K562 (cell line): ENCODE data around the gene PIP4K2C. TPM values are rescaled to one million over a fixed set of nuclear protein-coding genes. Genes with fewer than 3 reads are reported as not detected.
A peak's percentile ranks its signal among the peaks of the same experiment; 100 is the strongest.

Experiments used
- CBFA2T2 ChIP-seq: fragments of 450-650 bp; conservative IDR thresholded peaks from 2 replicates; pipeline ENCODE4 v1.6.1; 2017; ENCODE audit warnings: mild to moderate bottlenecking
- CHD2 ChIP-seq: IDR thresholded peaks from 2 replicates; pipeline ENCODE4 v1.6.1; 2011; ENCODE audit warnings: low read depth, low read length
- ETS2 ChIP-seq: IDR thresholded peaks from 2 replicates; pipeline ENCODE4 v1.6.1; 2016; ENCODE audit warnings: borderline replicate concordance, missing genetic modification characterization, mild to moderate bottlenecking, moderate library complexity, missing compliant biosample characterization; ENCODE audit not compliant: poor library complexity, severe bottlenecking
- KLF1 ChIP-seq: fragments of 450-650 bp; IDR thresholded peaks from 2 replicates; pipeline ENCODE4 v1.6.1; 2016; ENCODE audit warnings: missing genetic modification characterization, missing compliant biosample characterization
- RBBP5 ChIP-seq: fragments of 200-600 bp; sonication (generic); IDR thresholded peaks from 2 replicates; pipeline ENCODE4 v1.6.1; 2012; ENCODE audit warnings: borderline replicate concordance, mild to moderate bottlenecking, low read length, control low read depth, inconsistent platforms; ENCODE audit not compliant: insufficient read depth, poor library complexity, severe bottlenecking
- SMARCB1 ChIP-seq: IDR thresholded peaks from 2 replicates; pipeline ENCODE4 v1.6.1; 2011; ENCODE audit warnings: improper control_type of control experiment, low read depth; ENCODE audit not compliant: insufficient read length
- SOX6 ChIP-seq: fragments of 450-650 bp; IDR thresholded peaks from 2 replicates; pipeline ENCODE4 v1.6.1; 2014; ENCODE audit warnings: mild to moderate bottlenecking
- TARDBP ChIP-seq: fragments of 450-650 bp; IDR thresholded peaks from 2 replicates; pipeline ENCODE4 v1.6.1; 2016
- TCFL5 ChIP-seq: fragments of 250-450 bp; sonication (Bioruptor Pico); conservative IDR thresholded peaks from 2 replicates; pipeline ENCODE4 v1.6.1; 2021; ENCODE audit warnings: mild to moderate bottlenecking, moderate library complexity, matching md5 sums
- TFAP4 ChIP-seq: sonication (generic); formaldehyde crosslinking; IDR thresholded peaks from 2 replicates; pipeline ENCODE4 v1.8.0; 2022; ENCODE audit warnings: missing genetic modification reagents, mild to moderate bottlenecking, moderate library complexity, borderline replicate concordance
- U2AF2 ChIP-seq: fragments of 200-400 bp; formaldehyde crosslinking; optimal IDR thresholded peaks from 2 replicates; pipeline ENCODE3; 2017; ENCODE audit warnings: low read depth, mild to moderate bottlenecking, low read length
- ZC3H8 ChIP-seq: fragments of 450-650 bp; IDR thresholded peaks from 2 replicates; pipeline ENCODE4 v1.6.1; 2017
- ZNF449 ChIP-seq: fragments of 250-450 bp; sonication (Bioruptor Pico); IDR thresholded peaks from 2 replicates; pipeline ENCODE4 v1.8.0; 2022; ENCODE audit warnings: moderate library complexity, mild to moderate bottlenecking, inconsistent platforms
- polyA plus RNA-seq, 8 experiments: library from polyadenylated mRNA; depleted of rRNA in 4 of 8; stranded (reverse) in 5 of 8; unstranded in 3 of 8; fragments of >200 nt; fragmentation: Nextera tagmentation in 2 of 8; fragmentation: Illumina TruSeq in 1 of 8; extraction: Ambion mirVana in 2 of 8; extraction: Trizol in 1 of 8; gene quantifications; 2 replicates each; pipeline versions ENCODE4 v1.2.1 to v1.2.3, GENCODE V29; 2011 to 2014; ENCODE audit warnings: inconsistent platforms in 1 of 8, missing spikeins in 1 of 8
- total RNA-seq, 7 experiments: library from RNA; depleted of rRNA in 6 of 7; stranded (reverse); fragments of >200 nt in 6 of 7; fragmentation: Illumina TruSeq in 2 of 7; extraction: Trizol in 2 of 7; gene quantifications; 2 replicates each; pipeline versions ENCODE4 v1.2.1 to v1.2.3, GENCODE V29; 2011 to 2021; ENCODE audit warnings: low replicate concordance in 1 of 7
- TF ChIP-seq, protein P1 (sequence below): fragments of 450-650 bp; IDR thresholded peaks from 2 replicates; pipeline ENCODE4 v1.7.1; 2018; ENCODE audit warnings: mild to moderate bottlenecking, low read depth; ENCODE audit not compliant: partially characterized antibody
- TF ChIP-seq, protein P2 (sequence below): fragments of 250-450 bp; sonication (Bioruptor Pico); IDR thresholded peaks from 2 replicates; pipeline ENCODE4 v1.4.0; 2020

Gene PIP4K2C
- total and polyA plus RNA-seq, 9 of the 15 experiments (the other 6 are each of a cell fraction or from before 2014, with no cell fraction given), result 9.0 to 41.4 (median 18.3) TPM

- TF ChIP-seq, protein P1, sequence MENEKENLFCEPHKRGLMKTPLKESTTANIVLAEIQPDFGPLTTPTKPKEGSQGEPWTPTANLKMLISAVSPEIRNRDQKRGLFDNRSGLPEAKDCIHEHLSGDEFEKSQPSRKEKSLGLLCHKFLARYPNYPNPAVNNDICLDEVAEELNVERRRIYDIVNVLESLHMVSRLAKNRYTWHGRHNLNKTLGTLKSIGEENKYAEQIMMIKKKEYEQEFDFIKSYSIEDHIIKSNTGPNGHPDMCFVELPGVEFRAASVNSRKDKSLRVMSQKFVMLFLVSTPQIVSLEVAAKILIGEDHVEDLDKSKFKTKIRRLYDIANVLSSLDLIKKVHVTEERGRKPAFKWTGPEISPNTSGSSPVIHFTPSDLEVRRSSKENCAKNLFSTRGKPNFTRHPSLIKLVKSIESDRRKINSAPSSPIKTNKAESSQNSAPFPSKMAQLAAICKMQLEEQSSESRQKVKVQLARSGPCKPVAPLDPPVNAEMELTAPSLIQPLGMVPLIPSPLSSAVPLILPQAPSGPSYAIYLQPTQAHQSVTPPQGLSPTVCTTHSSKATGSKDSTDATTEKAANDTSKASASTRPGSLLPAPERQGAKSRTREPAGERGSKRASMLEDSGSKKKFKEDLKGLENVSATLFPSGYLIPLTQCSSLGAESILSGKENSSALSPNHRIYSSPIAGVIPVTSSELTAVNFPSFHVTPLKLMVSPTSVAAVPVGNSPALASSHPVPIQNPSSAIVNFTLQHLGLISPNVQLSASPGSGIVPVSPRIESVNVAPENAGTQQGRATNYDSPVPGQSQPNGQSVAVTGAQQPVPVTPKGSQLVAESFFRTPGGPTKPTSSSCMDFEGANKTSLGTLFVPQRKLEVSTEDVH, result peak; percentile 75
- TF ChIP-seq ETS2 (tag) (no peak), RBBP5 (peak; percentile 82), SMARCB1 (no peak), SOX6 (no peak), TFAP4 (CRISPR knock-in tag) (peak; percentile 91), ZNF449 (CRISPR knock-in tag) (no peak), CHD2 (no peak), ZC3H8 (no peak), KLF1 (peak; percentile 68; the same call in 1 of the 2 replicates), U2AF2 (no peak), TARDBP (no peak), TCFL5 (CRISPR knock-in tag) (no peak), CBFA2T2 (peak; percentile 92)
- TF ChIP-seq, protein P2, sequence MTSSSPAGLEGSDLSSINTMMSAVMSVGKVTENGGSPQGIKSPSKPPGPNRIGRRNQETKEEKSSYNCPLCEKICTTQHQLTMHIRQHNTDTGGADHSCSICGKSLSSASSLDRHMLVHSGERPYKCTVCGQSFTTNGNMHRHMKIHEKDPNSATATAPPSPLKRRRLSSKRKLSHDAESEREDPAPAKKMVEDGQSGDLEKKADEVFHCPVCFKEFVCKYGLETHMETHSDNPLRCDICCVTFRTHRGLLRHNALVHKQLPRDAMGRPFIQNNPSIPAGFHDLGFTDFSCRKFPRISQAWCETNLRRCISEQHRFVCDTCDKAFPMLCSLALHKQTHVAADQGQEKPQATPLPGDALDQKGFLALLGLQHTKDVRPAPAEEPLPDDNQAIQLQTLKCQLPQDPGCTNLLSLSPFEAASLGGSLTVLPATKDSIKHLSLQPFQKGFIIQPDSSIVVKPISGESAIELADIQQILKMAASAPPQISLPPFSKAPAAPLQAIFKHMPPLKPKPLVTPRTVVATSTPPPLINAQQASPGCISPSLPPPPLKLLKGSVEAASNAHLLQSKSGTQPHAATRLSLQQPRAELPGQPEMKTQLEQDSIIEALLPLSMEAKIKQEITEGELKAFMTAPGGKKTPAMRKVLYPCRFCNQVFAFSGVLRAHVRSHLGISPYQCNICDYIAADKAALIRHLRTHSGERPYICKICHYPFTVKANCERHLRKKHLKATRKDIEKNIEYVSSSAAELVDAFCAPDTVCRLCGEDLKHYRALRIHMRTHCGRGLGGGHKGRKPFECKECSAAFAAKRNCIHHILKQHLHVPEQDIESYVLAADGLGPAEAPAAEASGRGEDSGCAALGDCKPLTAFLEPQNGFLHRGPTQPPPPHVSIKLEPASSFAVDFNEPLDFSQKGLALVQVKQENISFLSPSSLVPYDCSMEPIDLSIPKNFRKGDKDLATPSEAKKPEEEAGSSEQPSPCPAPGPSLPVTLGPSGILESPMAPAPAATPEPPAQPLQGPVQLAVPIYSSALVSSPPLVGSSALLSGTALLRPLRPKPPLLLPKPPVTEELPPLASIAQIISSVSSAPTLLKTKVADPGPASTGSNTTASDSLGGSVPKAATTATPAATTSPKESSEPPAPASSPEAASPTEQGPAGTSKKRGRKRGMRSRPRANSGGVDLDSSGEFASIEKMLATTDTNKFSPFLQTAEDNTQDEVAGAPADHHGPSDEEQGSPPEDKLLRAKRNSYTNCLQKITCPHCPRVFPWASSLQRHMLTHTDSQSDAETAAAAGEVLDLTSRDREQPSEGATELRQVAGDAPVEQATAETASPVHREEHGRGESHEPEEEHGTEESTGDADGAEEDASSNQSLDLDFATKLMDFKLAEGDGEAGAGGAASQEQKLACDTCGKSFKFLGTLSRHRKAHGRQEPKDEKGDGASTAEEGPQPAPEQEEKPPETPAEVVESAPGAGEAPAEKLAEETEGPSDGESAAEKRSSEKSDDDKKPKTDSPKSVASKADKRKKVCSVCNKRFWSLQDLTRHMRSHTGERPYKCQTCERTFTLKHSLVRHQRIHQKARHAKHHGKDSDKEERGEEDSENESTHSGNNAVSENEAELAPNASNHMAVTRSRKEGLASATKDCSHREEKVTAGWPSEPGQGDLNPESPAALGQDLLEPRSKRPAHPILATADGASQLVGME (CRISPR knock-in tag), result no peak
These were observed at the start of gene PIP4K2C (continued) for GRCh38 chr12:57590864-57591781.
